ENCODE results near the gene CEP78.

DNA sequence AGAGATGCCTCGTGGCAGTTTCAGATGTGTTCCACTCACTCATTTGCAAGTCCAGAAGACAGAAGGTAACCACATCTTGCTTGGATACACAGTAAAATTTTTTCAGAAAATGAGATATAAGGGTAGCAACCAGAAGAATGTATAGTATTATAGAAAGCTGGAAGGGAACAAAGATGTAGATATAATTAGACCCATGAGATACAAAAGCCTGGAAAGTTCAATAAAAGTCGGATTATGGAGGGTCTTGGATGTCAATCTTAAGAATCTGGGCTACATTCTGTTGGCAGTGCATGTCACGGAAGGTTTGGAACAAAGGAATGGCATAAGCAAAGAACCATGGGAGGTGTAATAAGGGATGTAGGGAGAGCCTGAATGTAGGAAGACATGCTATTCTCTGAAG lies 5.1 kb upstream of the CEP78 start:
- no peak for TF ChIP-seq POLR2AphosphoS5 (IDR thresholded peaks at IDR 0.05)
- TF ChIP-seq, protein P1, sequence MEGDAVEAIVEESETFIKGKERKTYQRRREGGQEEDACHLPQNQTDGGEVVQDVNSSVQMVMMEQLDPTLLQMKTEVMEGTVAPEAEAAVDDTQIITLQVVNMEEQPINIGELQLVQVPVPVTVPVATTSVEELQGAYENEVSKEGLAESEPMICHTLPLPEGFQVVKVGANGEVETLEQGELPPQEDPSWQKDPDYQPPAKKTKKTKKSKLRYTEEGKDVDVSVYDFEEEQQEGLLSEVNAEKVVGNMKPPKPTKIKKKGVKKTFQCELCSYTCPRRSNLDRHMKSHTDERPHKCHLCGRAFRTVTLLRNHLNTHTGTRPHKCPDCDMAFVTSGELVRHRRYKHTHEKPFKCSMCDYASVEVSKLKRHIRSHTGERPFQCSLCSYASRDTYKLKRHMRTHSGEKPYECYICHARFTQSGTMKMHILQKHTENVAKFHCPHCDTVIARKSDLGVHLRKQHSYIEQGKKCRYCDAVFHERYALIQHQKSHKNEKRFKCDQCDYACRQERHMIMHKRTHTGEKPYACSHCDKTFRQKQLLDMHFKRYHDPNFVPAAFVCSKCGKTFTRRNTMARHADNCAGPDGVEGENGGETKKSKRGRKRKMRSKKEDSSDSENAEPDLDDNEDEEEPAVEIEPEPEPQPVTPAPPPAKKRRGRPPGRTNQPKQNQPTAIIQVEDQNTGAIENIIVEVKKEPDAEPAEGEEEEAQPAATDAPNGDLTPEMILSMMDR (IDR thresholded peaks at IDR 0.05 in 8 of 11, conservative IDR thresholded peaks at IDR 0.05 in 3 of 11), result no peak
